G401 (cell line): ENCODE measurements around the gene OSM. TPM values are rescaled to one million over a fixed set of nuclear protein-coding genes. Genes with fewer than 3 reads are reported as not detected.

Experiments
- DNase-seq: peaks from one replicate; pipeline ENCODE4 v3.0.0-alpha.2; 2015; ENCODE audit warnings: low spot score
- in situ Hi-C: cut with HindIII; loops from 2 replicates; pipeline ENCODE4 v1.10.0; 2016; ENCODE audit warnings: low sequenced_read_pairs, mixed read lengths
- total RNA-seq: library from RNA; depleted of rRNA; stranded (reverse); fragments of >200 nt; shearing (Covaris generic); gene quantifications from 2 replicates; pipeline ENCODE4 v1.2.3, GENCODE V29; 2014

The OSM gene
- total RNA-seq, 1 experiment from 2014 or later: not detected

DNA sequence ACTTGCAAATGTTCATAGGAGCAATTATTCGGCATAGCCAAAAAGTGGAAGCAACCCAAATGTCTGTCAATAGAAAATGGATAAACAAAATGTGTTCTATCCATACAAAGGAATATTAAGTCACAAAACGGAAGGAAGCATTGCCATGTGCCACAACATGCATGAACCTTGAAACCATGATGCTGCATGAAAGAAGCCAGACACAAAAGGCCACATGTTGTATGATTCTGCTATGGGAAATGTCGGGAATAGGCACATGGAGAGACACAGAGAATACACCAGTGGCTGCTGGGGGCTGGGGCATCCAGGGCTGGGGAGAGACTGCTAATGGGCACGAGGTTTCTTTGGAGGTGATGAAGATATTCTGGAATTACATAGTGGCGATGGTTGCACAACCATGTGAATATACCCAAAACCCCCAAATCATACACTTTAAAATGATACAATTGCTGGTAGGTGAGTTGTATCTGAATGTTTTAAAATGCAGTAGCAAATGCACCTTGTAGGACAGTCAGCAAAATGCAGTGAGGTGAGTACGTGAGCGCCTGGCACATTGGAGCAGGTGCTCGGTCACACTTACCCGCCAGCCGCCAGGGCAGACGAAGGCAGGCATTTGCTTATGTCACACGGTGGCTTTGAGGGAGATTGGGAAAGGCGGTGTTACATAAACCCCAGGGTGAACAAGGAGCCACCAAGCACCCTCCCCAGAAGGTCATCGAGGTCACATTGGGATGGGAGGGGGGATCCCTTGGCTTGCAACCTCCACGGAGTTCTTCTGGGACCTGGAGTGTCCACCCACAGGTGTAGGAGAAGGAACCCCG lies 6.3 kb upstream of the OSM start:
- in situ Hi-C loops: no loop called here
- DNase-seq: no peak

DNA sequence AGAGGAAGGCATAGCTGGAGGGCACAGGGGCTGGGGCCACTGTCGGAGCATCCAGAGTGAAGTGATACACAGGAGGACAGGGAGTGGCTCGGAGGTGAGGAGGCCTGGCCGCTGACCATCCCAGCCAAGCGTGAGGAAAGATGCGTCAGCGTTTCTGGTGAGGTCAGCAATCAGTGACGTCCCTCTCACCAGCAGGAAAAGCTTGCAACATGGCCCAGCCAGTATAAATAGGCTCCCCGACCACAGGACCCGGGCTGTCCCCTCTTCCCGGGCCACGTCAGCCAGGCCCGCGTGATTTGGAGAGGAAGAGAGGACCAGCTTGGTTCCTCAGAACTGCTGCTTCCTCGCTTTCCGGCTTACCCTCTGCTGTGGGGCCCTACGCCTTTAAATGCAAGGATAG lies 4.2 kb upstream of the OSM start:
- DNase-seq: no peak
- in situ Hi-C loops: no loop called here

DNA sequence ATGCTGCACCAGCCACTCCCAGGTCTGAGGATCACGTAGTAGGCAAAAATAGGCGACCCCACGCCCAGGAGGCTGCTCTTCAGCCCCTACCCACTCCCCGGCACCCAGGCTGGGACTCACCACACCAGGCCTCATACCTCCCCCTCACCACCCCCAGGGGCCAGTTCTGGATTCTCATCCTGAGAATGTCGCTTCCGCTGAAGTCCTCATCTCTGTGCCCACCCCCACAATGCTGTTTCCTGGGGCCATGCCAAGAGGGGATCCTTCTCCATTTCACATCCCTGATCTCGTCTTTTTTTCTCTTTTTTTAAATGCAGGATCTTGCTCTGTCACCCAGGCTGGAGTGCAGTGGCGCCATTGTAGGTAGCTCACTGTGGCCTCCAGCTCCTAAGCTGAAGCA lies 1.7 kb upstream of the OSM start:
- in situ Hi-C loops: no loop called here

DNA sequence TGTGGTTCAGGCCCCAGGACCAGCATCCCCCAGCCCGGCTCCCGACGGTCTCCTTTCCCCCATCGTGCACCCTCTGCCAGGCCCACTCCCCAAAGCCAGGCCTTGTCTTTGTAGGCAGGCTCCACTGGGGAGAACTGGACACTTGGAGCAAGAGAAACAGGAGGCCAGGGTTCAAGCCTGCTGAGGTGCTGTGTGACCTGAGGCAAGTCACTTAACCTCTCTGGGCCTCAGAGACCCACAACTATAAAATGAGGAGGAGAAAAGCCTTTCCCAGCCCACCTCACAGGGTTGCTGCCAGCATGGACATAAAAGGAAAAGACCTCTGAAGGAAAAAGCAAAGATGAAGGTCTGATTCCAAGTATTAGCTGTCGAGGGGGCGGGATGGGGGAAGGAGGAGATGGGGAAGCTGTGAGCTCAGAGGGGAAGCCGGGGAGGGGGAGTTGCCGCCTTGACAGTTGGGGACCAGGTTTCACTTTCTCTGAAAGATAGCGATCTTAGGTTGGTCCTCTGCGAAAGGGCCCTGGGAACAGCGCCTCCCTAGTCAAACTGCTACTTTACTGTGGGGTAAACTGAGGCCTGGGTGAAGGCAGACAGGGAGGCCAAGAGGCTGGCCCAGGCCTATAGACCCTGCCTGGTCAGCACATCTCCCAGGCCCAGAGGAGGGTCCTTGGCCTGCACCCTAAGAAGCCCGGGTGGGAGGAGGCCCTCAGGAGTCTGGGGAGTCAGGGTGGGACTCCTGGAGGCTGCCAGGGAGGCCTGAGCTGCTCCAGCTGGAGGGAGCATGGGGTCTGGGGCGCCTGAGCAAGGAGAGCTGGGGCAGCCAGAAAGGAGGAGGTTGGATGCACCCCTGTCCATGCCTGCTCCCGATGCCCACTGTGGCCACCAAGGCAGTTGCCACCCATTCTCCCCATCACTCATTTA lies 991 bp upstream of the OSM start:
- in situ Hi-C loops: no loop called here
- DNase-seq: no peak

More for the DNA sequence above, 1.7 kb upstream of the OSM start:
- DNase-seq: no peak

DNA sequence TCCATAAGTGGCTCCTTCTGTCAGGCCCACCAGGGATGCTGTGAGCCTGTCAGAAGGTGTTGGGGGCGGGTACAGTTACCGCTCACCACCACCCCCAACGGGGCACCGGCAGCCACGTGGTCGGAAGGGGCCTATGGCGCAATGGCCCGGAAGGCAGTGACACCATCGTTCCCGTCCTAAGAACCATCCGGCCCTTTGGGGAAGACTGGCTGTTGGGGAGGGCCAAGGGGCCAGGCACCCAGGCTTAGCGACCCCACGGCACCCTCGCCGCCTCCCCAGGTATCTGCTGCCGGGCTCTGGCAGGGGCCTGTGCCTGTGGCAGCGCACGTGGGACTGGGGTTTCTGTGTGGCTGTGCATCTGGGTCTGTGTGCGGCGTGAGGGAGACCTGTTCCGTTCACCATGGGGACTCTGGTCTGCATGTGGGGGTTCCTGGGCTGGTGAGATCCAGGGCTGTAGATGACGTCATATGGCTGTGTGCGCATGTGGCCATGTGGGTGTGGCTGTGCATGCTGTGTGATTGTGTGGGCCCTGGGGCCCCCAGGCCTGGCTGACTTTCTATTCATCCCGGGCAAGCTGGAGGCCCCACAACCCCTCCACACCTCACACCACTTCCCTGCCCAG lies 717 bp downstream of the OSM start:
- DNase-seq: no peak
- in situ Hi-C loops: no loop called here

DNA sequence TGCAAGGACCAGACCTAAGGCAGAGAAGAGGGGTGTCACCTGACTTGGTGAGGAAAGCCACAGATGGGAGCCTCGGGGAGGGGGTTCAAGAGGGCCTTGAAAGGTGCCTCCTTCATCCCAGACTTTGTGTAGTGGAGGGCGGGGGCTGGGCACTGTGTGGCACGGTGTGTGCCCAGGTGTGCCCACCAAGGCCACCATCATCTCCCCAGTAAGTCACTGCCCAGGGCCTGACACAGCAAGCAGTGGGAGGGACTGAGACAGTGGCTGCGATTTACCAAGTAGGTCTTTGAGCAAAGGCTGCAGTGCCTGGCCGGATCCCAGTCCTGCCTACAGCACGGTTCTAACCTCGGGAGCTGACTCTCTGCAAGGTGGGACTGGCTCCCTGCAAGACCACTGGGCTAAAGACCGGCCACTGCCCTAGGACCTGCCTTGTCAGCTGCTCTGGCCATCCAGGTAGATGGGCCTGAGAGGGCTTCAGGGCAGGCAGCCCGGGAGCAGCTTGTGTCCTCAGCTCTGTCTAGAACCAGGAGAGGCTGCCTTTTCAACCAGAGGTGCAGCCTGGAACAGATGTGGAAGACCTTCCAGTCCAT lies 1.4 kb downstream of the OSM start:
- DNase-seq: no peak
- in situ Hi-C loops: no loop called here

DNA sequence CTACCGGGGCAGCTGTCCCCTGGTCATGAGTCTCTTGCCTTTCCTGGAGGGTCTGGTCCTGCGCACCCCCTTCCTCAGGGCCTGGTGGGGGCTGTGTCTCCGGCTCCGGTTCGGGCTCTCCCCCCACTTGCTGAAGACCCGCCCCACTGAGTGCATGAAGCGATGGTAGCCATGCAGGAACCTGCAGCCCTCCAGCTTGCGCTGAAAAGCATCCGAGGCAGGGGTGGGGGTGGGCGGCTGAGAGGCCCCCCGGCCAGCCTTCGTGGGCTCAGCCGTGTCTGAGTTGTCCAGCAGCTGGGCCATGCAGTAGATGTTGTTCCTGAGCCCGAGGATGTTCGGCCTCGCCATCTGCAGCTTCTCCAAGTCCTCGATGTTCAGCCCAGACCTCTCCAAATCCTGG lies 2.8 kb downstream of the OSM start:
- DNase-seq: no peak
- in situ Hi-C loops: no loop called here

DNA sequence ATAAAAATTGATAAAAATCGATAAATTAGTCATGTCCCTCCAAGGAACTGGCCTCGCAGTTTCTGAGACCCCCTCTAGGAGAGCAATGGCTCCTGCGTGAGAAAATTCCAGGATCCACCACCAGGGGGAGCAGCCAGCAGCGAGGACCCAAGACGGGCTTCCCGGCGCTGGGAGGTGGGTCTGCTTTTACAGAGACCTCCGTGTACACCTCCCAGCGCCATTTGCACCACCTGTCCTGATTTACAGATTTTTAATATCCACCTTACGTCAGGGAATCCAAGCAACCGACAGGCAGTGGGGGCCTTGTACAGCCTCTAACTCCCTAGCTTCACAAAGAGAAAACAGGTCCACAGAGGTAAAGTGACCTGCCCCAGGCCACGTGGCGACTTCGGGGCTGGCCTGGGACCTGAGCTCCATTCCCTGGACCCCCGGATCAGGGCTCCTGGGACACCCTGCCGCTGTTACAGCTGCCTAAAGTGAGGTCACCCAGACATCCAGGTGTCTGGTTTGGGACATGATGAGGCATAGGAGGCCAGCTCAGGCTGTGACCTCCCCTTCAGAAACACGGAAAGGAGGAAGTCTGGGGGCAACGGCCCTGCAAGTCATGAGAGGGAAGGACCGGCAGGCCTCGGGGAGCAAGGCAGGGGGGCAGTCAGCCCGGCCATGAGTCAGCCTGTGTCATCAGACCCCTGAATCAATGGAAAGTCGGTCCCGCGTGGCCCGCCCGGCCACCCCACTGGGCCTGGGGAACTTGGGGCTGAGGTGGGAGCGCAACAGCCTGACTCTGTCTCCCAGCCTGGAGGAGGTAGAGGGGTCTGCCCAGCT lies 3.5 kb downstream of the OSM start:
- in situ Hi-C loops: no loop called here

DNA sequence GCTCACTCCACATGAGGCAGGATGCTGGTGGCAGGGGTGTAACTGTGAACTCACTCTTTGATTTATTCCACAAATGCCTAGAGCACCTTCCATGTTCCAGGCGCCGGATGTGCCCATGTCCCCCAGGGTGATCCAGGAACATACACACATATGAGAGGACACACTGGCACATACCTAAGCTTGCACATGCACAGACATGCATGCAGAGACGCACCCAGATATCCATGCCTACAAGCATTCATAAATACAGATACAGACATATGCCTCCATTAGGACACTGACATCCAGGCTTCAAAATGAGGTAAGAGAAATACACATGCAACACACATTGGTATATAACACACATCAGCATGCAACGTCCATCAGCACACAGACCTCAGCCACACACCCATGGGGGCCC lies 4.5 kb downstream of the OSM start:
- in situ Hi-C loops: no loop called here
- no peak for DNase-seq

More for the DNA sequence above, 3.5 kb downstream of the OSM start:
- peak; percentile 72 for DNase-seq

DNA sequence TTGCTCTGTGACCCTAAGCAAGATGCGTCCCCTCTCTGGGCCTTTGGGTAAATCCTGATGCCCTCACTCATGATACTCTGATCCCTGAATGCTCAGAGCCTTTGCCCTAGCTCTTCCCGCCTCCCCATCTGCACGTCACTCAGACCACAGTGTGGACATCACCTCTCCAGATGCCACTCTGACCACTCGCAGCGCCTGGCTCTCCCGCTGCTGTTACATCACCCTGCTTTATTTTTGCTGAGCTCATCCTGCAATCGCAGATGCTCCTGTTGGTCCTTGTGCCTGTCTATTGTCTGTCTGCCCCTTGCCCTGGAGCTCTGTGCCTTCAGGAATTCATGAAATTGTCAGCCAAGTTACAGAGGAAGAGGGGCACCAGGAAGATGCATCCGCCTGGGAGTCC lies 5.5 kb downstream of the OSM start:
- DNase-seq: no peak
- in situ Hi-C loops: no loop called here

DNA sequence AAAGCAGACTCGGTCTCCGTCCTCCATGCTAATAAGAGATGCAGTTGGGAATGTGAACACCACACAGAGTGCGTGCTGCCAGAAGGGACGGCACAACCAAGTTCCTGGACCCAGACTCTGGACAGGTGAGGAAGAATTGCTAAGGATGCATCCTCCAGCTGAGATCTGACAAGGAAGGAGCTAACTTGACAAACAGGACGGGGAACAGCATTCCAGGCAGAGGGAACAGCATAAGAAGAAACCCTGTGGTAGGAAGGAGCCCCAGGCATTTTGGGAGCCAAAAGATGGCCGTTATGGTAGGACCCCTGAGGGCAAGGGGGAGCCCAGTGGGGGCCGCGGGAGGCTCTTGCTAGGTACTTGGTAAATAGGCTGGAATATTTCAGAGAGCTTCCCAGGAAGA lies 6.0 kb downstream of the OSM start:
- no peak for DNase-seq
- in situ Hi-C loops: no loop called here

DNA sequence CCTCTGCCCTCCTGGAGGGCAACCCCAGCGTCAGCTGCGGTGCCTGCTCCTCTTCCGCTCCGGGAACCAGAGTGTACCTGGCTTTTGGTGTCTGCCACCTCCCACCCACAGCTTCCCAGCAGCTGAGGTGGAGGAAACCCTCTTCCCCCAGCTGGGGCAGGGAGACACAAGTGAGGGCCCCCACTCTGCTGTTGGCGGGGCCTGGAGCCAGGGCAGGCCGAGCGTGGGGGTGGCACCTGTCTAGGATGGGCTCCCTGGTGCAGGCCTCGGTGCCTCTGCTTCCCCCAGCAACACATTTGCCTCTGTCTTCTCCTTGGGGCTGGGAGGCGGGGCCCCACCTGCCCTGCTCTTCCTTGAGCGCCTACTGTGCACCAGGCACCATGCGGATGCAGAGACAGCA lies 6.4 kb downstream of the OSM start:
- in situ Hi-C loops: no loop called here
- no peak for DNase-seq

DNA sequence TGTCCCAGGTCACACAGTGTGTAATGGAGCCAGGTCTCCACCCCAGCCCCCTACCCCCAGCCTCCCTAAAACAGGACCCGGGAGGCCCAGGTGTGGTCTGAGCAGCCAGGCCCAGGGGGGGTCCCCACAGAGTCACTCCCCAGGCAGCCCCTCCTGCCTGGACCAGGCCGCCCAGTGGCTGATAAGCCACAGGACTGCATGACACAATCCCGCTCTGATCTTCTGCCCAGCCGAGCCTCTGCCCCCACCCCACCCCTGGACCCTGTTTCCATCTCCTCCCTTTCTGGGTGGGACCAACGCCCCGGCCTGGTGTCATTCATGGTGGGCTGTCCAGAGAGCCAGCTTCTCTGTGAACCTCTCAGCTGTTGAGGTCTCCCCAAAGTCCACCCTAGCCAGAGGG lies 12.3 kb downstream of the OSM start:
- in situ Hi-C loops: no loop called here
- DNase-seq: no peak

DNA sequence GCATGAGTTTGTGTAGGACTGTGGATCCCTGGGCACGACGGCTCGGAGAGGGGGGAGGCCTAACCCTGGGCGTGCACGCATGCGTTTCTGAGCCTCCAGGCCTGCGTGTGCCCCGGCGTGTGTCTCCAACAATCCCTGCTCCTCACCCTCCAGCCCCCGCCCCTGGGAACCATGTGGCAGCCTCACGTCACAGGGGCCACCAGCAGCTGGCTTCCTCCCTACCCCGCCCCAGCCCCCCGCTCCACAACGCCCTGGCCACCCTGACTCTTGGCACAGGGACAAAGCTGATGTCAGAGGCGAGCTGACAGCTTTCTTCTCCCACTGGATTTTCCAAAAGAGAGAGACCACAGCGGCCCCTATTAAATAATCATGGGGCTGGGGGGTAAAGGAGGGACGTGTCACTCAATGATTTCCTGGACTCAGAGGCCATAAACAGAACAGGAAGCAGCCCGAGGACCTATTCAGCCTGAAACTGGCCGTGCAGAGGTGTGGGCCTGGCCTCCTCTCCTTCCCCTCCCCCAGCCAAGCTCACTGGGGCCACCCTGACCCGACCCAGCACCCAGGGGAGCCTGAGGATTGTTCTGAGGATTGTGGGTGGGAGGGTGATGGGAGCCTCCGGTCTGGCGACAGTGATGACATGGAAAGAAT lies 13.3 kb downstream of the OSM start:
- DNase-seq: no peak
- in situ Hi-C loops: no loop called here

DNA sequence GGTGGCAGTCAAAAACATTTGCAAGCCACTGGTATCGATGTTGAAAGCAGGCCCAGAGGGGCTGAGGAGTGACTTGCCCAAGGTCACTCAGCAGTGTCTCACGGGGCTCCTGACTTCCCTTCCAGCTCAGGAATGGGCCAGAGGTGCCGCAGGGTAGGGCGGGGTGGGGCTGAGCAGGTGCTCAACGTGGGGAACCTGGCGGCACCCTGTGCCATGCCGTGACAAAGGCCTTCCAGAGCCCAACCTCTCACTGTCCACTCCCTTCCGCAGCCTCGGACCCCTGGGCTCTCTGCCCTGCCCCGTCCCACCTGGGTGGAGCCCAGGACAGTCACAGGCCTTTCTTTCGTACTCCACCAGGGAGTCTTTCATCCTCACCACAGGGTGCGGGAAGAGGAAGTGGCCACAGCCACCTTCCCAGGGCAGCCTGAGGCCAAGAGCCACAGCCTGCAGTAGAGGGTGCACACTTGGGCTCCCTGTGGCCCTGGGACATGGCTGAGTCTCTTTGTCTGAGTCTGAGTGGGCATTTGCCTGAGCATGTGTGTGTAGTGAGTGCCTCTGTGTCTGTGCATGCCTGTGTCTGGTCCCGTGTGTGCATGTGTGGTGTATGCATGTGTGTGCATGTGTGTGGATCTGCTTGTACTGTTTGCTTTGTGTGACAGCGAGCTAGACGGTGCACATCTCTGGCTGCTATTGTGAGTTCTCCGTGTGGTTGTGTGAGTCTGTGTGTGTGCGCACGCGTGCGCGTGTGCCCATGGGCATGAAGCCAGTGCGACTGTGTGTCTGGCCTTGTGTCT lies 14.0 kb downstream of the OSM start:
- no peak for DNase-seq
- in situ Hi-C loops: no loop called here

DNA sequence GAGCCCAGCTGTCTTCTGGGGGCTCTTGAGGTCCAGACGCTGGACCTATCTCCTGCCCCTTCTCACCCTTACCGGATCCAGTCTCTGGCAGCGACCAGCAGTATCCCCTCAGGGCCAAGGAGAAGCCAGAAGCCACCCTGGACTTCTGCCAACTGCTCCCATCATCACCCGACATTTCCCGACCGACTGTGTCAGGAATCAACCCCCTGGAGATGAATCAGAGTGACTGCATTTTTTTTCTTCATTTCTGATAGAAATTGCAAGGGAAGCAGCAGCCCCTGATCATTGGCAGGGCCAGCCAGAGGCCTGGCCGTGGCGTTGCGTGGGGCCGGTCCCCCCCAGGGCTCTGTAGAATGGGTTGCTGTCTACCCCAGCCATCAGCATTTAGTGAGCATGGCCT lies 14.9 kb downstream of the OSM start:
- in situ Hi-C loops: no loop called here
- no peak for DNase-seq

DNA sequence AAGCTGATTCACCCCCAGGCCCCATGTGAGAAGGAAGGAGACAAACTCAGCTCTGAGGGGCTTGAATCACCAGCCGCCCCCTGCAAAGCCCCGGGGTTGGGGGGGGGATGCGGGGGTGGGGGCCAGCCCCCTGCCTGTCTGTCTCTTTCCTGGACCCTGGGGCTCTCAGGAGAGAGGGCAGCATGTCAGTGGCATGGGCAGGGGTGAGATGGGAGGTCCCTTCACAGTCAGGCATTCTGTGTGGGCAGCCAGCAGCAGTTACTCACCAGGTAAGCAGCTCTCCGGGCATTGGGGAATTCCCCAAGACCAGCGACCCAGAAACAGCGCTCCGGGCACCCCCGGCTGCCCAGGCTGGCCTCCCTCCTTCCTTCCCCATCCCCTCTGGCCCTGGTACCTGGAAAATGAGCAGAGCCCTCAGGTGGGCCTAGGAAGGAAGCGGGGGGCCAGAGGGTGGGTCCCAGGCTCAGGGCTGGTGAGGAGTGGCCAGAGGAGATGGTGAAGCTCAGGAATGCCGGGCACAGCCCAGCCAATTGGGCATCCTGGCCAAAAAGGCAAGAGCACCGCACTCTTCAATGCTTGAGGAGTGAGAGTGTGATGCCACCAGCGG lies 15.9 kb downstream of the OSM start:
- no peak for DNase-seq
- in situ Hi-C loops: no loop called here
